ENCODE measurements around the gene TSPAN1. TPM values are rescaled to one million over a fixed set of nuclear protein-coding genes. Genes with fewer than 3 reads are reported as not detected.

The TSPAN1 gene
- polyA plus RNA-seq, 1 of the 3 experiments (the other 2 are of a cell fraction), result 12.2 TPM

- TF ChIP-seq CTCF (IDR thresholded peaks at IDR 0.05), result no peak
- TF ChIP-seq RAD21 (IDR thresholded peaks at IDR 0.05; ENCODE audit: low read length), result no peak
- TF ChIP-seq SMC3 (IDR thresholded peaks at IDR 0.05; ENCODE audit: low read depth, low read length), result no peak
- no peak for TF ChIP-seq RCOR1 (IDR thresholded peaks at IDR 0.05; ENCODE audit: low read length)
Measured at GRCh38 chr1:46130606-46131005, 44.3 kb upstream of the TSPAN1 start (continued).

GRCh38 chr1:46131093-46131492 lies 43.8 kb upstream of the TSPAN1 start:
- Histone ChIP-seq H3K27ac (ENCODE audit: low read depth in 2 of 2, low read length in 1 of 2) (peak overlapping the region; percentile 48 to 100; a peak in 3 of 4 replicates), H3K9ac (peak overlapping the region; percentile 96), H3K79me2 (ENCODE audit: insufficient read depth) (peaks cover 48% of the 10 kb centered on the region), H3F3A (replicated peaks; ENCODE audit: insufficient read depth) (peaks cover 16% of the 10 kb centered on the region), H4K20me1 (ENCODE audit: insufficient read depth) (no peaks in the 10 kb centered on the region), H3K4me3 (ENCODE audit: low read depth in 2 of 2, low read length in 1 of 2) (peak overlapping the region; percentile 80 to 99), H3K4me1 (ENCODE audit: control insufficient read depth in 1 of 2, insufficient read depth in 2 of 2, low read depth in 1 of 2, low read length in 1 of 2) (peaks cover 10 to 14% of the 10 kb centered on the region in 2 experiments; a peak in 2 of 4 replicates), H2AFZ (ENCODE audit: low read depth) (peak overlapping the region; percentile 85), H3K4me2 (peak overlapping the region; percentile 83), H3K9me3 (no peaks in the 10 kb centered on the region), H3K9me2 (no peaks in the 10 kb centered on the region), H3K36me3 (replicated peaks in 1 of 2; ENCODE audit: control insufficient read depth in 1 of 2, insufficient read depth in 2 of 2, low read length in 1 of 2) (no peaks in the 10 kb centered on the region), H3K27me3 (ENCODE audit: insufficient read depth) (no peaks in the 10 kb centered on the region)
- DNase-seq, result no peak
- ChIA-PET CTCF (interaction anchor here (0.6 to 1.8 kb wide), 5 partner anchors 50 to 181 kb away, joined by 3 to 10 read pairs (median 4); no protein-coding TSS in a partner anchor), POLR2A (interaction anchor here (0.7 to 1.7 kb wide), 2 partner anchors 8 to 1092 kb away, joined by 5 to 9 read pairs; no protein-coding TSS in a partner anchor)
- TF ChIP-seq RCOR1 (IDR thresholded peaks at IDR 0.05; ENCODE audit: low read length), result no peak
- no peak for TF ChIP-seq PBX3 (IDR thresholded peaks at IDR 0.05)
- TF ChIP-seq IRF3 (IDR thresholded peaks at IDR 0.05; ENCODE audit: low read depth, low read length), result no peak
- TF ChIP-seq CTCF (IDR thresholded peaks at IDR 0.05), result no peak
- TF ChIP-seq TAF1 (IDR thresholded peaks at IDR 0.05; ENCODE audit: borderline replicate concordance, low read depth, low read length), result no peak
- TF ChIP-seq RXRA (IDR thresholded peaks at IDR 0.05; ENCODE audit: borderline replicate concordance, low read depth), result no peak
- WGBS (ENCODE audit: low lambda C conversion rate), result 2% methylated on average over 10 of the region's 10 CpGs
